Measurements from ENCODE around the gene GATAD2A.
A peak's percentile ranks its signal among the peaks of the same experiment; 100 is the strongest.

The GATAD2A gene, protein sequence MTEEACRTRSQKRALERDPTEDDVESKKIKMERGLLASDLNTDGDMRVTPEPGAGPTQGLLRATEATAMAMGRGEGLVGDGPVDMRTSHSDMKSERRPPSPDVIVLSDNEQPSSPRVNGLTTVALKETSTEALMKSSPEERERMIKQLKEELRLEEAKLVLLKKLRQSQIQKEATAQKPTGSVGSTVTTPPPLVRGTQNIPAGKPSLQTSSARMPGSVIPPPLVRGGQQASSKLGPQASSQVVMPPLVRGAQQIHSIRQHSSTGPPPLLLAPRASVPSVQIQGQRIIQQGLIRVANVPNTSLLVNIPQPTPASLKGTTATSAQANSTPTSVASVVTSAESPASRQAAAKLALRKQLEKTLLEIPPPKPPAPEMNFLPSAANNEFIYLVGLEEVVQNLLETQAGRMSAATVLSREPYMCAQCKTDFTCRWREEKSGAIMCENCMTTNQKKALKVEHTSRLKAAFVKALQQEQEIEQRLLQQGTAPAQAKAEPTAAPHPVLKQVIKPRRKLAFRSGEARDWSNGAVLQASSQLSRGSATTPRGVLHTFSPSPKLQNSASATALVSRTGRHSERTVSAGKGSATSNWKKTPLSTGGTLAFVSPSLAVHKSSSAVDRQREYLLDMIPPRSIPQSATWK

DNA sequence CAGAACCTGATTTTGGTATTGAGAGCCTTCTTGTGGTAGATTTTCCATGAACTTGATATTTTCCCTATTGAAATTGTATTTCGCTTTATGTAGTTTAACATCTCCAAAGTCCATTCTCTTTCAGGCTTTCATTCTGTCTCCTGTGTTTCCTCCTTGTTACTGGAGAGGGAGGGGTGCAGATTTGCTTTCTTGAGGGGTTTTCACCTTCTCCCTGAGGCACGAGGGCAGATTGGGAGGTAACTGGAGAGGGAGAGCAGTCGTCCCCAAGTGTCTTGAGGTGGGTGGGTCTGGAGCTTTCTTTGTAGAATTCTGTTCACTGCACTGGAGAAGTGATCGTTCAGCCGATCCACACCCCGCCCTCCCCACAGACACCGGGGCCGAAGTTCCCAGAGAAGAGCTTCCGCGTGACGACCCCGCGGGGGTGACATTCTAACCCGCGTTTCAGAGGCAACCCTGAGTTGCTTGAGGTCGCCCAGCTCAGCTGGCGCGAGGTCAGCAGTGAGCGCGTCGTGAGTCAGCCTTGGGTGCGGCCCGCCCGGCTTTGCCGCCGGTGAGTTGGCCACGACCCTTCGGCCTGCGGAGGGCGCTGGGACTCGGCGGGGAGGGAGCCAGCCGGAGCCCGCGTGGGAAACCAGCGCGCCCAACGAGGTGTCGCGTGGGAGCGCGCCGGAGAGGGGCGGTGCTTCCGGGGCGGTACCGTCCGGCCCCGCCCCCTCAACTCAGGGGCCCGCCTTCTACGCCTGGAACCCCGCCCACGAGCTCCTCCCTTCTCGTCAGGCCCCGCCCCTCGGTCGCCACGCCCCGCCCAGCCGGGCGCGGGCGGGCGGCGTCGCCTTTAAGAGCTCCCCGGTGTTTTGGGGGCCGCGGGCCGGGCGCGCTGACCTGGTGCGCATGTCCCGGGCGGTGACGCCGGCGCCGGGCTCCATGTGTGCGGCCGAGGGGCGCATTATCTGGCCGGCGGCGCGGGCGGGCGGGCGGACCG, at the start of gene GATAD2A:
Gene GATAD2A, plus strand, starts transcription at position 797 of the 982 bp plus-strand sequence. CDS start 59,671 bp downstream, outside the sequence.
- peak within 1 kb of the TSS; percentile 78 for H3K4me3 ChIP-seq (replicated peaks; ENCODE audit: low read depth, low read length)
- TF ChIP-seq, protein P1, sequence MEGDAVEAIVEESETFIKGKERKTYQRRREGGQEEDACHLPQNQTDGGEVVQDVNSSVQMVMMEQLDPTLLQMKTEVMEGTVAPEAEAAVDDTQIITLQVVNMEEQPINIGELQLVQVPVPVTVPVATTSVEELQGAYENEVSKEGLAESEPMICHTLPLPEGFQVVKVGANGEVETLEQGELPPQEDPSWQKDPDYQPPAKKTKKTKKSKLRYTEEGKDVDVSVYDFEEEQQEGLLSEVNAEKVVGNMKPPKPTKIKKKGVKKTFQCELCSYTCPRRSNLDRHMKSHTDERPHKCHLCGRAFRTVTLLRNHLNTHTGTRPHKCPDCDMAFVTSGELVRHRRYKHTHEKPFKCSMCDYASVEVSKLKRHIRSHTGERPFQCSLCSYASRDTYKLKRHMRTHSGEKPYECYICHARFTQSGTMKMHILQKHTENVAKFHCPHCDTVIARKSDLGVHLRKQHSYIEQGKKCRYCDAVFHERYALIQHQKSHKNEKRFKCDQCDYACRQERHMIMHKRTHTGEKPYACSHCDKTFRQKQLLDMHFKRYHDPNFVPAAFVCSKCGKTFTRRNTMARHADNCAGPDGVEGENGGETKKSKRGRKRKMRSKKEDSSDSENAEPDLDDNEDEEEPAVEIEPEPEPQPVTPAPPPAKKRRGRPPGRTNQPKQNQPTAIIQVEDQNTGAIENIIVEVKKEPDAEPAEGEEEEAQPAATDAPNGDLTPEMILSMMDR (IDR thresholded peaks at IDR 0.05; ENCODE audit: low read length, missing control alignments) = no peak
- DNase-seq (ENCODE audit: low read depth) = peak; percentile 93

DNA sequence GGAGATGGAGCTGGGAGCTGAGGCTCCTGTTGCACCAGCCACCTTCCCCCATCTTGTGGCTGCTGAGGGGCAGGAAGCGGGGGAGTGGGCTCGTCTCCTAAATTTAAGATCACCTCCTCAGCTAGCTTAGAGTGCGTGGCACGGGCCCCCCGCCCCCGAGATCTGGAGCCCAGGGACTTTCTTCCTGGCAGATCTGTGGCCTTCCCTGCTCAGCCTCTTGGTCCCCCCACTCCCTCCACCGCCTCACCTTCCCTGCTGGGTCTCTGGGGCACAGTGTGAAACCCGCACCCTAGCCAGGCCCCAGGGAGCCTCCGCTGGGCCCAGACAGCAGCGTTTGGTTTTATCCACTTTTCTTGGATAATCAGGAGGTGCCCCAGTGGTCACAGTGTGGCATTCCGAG, 49.0 kb upstream of the GATAD2A start:
- TF ChIP-seq, protein P1 (IDR thresholded peaks at IDR 0.05; ENCODE audit: low read length, missing control alignments) = no peak
- H3K4me3 ChIP-seq (replicated peaks; ENCODE audit: low read depth, low read length) = no peak overlapping the region
- DNase-seq (ENCODE audit: low read depth) = no peak

DNA sequence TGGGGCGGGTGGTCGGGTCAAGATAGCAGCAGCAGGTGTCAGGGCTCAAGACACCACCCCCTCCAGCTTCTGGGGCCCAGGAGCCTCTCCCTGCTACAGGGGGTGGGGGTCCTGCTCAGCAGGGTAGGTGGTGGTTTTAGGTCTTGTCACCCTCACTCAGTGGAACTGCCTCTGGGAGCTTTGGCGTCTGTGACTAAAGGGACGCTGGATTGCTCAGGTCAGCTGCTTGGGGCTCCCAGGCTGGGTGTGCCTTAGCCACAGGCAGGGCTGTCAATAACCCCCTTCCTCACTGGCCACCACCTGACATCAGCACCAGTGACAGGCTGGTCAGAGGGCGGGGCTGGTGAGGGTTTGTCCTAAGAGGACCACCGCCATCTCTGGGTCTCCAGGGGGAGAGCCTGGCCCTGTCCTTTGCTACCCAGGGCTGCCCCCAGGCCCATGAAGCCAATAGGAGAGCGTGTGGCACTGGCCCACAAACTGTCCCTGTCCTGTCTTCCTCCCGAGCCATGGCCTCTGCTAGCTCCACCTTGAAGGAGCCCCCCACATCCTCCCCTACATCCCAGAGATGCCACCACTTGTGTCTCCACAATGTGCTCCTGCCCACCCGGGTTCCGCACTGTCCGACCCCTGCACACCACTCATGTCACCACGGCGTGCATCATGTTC, 48.4 kb upstream of the GATAD2A start:
- no peak overlapping the region for H3K4me3 ChIP-seq (replicated peaks; ENCODE audit: low read depth, low read length)
- no peak for DNase-seq (ENCODE audit: low read depth)
- TF ChIP-seq, protein P1 (IDR thresholded peaks at IDR 0.05; ENCODE audit: low read length, missing control alignments) = no peak

DNA sequence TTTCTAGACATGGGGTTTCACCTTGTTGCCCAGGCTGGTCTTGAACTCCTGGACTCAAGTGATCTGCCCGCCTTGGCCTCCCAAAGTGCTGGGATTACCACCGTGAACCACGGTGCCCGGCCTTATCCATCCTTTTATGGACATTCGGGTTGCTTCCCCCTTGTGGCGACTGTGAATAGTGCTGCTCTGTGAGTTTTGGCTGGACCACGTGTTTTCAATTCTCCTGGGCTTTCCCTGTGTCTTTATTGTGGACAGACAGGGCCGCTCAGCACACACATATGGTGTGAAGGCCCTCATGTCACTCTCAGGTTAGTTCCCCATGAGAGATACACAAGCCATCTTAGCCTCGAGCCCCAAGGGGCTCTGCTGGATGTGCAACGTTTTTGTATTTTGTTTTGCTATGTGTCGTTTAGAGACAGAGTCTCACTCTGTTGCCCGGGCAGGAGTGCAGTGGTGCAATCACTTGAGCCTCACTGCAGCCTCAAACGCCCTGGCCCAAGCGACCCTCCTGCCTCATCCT, 44.3 kb upstream of the GATAD2A start:
- H3K4me3 ChIP-seq (replicated peaks; ENCODE audit: low read depth, low read length) = no peak overlapping the region
- DNase-seq (ENCODE audit: low read depth) = peak; percentile 91

DNA sequence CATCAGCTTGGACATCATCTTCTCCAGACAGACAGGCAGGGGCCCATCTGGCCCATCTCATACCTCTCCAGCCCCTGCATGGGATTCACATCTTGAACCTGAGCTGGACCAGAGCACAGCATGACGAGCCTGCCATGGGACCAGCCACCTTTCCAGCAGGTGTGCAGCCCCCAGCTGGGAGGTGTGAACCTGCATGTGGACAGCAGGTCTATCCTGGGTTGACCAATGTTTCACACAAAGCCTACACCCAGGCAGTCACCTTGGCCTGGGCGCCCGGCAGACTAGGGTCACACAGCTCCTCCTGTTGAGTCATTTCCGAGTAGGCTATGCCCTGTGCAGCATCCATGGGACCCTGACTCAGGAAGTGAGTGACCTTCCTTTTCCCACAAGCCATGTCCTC, 43.4 kb upstream of the GATAD2A start:
- no peak for DNase-seq (ENCODE audit: low read depth)
- no peak overlapping the region for H3K4me3 ChIP-seq (replicated peaks; ENCODE audit: low read depth, low read length)
- TF ChIP-seq, protein P1 (IDR thresholded peaks at IDR 0.05; ENCODE audit: low read length, missing control alignments) = no peak

More for the DNA sequence above, 44.3 kb upstream of the GATAD2A start:
- TF ChIP-seq, protein P1 (IDR thresholded peaks at IDR 0.05; ENCODE audit: low read length, missing control alignments) = peak; percentile 82

All from fibroblast of pulmonary artery (primary cell).